HS-5 (cell line): ENCODE measurements around the gene FMN1.
A peak's percentile ranks its signal among the peaks of the same experiment; 100 is the strongest.

Experiments used
- DNase-seq: peaks from one replicate; pipeline ENCODE4 v3.0.0-alpha.2; 2012; ENCODE audit warnings: low read depth

Gene FMN1, protein sequence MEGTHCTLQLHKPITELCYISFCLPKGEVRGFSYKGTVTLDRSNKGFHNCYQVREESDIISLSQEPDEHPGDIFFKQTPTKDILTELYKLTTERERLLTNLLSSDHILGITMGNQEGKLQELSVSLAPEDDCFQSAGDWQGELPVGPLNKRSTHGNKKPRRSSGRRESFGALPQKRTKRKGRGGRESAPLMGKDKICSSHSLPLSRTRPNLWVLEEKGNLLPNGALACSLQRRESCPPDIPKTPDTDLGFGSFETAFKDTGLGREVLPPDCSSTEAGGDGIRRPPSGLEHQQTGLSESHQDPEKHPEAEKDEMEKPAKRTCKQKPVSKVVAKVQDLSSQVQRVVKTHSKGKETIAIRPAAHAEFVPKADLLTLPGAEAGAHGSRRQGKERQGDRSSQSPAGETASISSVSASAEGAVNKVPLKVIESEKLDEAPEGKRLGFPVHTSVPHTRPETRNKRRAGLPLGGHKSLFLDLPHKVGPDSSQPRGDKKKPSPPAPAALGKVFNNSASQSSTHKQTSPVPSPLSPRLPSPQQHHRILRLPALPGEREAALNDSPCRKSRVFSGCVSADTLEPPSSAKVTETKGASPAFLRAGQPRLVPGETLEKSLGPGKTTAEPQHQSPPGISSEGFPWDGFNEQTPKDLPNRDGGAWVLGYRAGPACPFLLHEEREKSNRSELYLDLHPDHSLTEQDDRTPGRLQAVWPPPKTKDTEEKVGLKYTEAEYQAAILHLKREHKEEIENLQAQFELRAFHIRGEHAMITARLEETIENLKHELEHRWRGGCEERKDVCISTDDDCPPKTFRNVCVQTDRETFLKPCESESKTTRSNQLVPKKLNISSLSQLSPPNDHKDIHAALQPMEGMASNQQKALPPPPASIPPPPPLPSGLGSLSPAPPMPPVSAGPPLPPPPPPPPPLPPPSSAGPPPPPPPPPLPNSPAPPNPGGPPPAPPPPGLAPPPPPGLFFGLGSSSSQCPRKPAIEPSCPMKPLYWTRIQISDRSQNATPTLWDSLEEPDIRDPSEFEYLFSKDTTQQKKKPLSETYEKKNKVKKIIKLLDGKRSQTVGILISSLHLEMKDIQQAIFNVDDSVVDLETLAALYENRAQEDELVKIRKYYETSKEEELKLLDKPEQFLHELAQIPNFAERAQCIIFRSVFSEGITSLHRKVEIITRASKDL (N-terminal part only)

DNA sequence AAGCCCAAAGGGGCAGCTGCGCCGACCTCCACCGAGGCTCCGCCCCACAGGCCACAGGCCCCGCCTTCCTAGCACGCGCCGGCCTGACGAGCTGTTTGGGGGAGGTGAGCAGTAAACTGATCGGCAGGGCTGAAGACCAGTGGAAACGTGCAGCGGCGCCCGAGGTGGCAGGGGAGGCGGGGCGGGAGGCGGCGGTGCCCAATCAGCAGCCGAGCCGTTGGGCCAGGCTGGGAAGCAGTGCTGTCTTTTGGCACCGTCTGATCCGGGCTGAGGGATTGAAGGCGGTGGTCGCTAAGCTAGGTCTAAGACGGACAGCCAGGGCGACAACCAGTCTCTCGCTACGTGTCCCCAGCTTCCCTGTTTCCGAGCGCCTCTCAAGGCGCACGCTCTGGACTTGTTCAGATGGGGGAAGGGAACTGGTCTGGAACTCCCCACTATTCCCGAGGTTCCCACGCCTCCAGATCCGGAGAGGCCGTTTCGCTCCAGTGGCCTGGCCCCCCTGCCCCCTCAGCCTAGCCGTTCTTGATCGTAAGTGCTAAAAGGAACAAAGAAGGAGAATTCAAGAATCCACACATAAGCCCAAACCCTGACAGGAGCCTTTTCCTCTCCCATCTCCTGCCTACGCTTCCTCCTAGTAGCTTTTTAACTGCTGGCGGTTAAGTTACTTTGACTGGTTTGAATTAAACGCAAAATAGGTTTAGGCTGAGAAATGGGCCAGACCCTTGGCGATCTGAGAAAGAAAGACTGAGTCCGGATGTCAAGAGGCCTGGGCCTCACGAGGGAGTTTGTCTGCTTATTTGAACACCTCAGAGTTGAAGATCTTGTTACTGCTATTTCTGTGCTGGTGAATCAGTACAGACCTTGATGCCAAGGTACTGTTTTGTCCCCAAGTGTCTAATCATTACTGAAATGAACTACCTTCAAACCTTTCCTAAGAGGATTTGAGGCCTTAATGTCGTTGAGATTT lies at the start of gene FMN1:
FMN1 (minus strand) TSS at position 11 of the 967 bp plus-strand sequence. CDS start 39,800 bp downstream, outside the sequence.
- DNase-seq, result peak; percentile 71

DNA sequence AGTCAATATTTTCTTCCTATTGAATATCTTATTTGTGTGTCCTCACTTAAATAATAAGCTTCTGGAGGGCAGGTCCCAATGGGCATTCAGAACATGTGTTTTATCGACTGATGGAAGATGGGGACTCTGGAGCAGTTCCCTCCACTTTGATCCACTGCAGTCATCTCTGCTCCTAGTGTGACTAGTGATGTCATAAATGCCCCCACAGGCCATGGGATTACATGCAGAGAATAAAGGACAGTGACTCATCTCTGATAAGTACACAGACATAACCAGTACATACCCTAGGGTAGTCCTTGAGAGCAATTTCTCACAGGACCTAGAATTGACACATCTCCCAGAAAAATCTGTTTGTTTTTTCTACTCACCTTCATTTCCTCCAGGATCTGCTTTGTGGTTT lies 49.4 kb upstream of the FMN1 start:
- DNase-seq, result peak; percentile 55

DNA sequence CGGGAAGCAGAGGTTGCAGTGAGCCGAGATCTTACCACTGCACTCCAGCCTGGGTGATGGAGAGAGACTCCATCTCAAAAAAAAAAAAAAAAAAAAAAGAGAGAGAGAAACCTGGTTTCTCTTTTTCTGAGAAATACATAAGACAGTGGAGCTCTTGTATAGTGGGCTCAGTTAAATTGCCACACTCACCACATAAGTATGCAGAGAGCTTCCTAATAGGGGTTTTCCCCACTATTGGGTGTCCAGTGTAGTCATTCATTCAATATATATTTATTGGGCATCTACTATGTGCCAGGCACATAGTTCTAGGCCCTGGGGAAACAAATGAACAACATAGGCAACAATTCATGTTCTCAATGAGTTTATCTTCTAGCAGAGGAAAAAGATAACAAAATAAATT lies 48.9 kb upstream of the FMN1 start:
- DNase-seq, result peak; percentile 44

DNA sequence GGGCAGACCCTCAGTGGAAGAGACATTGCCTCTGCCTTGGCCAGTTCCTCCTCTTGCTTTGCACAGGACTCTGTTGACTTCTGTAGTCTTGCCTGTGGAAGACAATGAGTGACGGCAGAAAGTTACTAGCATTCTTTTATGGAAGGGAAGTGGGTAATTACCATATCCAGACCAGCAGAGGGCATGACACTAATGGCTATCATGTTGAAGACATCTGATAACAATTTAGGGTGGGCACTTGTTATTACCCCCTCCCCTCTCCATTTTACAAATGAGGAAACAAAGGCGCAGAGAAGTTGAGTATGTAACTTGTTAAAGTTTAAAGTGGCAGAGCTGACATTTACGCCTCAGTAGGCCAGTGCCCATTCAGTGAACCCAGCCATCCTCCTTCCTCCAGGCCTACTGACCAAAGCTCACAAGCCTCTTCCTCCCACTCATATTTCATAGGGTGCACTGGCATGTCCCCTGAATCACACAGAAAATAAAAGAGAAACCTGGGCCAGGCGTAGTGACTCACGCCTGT lies 48.2 kb upstream of the FMN1 start:
- DNase-seq, result no peak

DNA sequence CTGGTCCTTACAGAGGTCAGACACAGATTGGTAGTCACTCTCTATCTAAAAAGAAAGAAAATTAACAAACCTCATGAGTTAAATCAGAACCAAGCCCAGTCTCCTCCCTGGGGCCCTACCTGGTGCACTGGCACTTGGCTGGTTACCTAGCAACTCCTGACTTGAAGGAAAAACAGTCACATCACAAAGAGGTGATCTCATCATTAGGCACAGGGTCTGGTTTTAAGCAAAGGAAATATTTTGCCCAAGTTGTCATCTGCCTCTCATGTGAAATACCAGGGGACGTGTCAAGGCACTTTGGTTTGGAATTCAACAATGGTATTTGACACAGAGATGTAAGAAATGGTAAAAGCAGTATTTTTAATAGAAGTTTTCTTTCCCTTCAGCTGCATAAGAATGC lies 47.7 kb upstream of the FMN1 start:
- peak; percentile 81 for DNase-seq

DNA sequence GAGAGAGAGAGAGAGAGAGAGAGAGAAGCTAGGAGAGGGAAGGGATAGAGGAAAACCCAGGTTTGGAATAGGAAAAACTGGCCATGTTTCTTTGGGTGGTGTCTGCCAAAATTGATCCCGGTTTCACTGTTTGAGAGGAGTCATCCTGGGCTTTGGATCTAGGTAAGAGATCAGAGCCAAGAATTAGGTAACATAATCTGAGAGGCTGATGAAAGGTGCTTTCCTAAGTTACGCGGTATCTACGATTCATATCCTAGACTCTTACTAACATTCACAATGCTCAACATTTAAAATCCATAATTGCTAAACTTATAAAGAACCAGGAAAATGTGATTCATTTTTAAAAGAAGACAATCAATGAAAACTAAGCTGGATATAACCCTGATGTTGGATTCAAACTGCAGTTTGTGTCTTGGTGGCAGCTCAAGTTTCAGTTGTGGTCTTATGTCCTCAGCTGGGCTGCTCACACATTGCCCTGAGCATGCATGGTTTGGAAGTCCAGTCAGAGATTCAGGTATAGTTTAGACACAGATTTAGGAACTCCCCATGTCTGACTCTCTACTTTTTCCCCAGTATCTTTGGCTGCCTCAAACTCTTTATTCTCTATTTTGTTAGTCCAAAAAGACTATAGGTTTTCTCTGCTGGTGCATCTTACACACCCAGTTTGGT lies 42.5 kb upstream of the FMN1 start:
- DNase-seq, result no peak

DNA sequence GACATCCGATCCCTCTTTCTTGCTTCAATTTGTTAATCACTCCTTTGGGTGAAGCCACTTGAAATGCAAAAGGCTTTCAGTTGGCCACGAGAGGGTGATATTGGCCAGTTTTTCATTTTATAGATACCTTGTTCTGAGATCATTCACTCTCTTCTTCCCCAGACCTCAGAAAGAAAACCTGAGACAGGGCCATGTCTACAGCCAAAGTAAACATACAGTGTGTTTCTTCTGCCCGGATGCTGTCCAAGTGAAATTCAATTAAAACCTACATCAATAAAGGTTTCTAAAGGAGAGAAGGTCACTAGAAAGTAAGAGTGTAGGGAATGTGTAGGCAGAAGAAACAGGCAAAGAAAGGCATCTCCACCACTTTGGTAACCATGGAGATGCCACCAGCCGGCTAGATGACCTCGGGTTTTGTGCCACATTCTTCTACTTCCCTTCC lies 39.5 kb upstream of the FMN1 start:
- DNase-seq, result peak; percentile 37

DNA sequence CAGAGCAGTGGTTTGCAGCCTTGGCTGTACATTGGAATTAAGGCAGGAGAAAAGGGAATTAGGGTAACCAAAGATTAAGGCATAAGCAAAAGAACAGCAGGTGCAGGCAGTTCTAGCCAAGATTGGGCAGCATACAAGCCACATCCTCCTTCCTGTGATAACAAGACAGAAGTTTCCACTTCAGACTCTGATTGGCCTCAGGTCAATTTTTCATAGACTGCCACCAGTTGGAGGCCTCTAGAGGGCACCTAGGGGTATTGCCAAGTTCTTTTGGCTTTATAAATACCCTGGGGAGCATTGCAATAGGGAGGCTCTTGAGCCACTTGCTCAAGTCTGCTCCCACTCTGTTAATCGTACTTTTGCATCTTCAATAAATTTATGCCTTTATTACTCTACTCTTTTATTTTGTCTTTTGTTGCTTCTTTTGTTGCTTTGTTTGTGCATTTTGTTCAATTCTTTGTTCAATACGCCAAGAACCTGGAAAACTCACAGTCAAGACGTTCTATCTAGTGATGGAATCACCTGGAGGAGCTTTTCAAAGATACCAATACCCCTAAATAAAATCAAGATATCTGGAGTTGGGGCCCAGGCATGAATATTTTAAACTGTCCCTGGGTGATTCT lies 32.2 kb upstream of the FMN1 start:
- no peak for DNase-seq

DNA sequence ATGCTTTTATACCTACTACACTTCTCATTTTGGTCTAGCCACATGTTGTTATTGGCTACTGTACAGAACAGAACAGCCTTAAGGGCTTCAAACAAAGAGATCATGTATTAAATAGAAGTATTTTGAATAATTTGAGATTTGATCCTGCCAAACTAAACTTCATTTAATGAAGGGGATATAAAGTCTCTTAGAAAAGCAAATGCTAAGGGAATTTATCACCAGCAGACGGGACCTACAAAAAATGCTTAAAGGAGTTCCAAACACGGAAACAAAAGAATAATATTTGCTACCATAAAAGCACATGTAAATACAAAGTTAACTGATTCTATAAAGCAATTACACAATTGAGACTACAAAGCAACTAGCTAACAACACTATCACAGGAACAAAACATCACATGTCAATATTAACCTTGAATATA lies 23.6 kb upstream of the FMN1 start:
- no peak for DNase-seq

DNA sequence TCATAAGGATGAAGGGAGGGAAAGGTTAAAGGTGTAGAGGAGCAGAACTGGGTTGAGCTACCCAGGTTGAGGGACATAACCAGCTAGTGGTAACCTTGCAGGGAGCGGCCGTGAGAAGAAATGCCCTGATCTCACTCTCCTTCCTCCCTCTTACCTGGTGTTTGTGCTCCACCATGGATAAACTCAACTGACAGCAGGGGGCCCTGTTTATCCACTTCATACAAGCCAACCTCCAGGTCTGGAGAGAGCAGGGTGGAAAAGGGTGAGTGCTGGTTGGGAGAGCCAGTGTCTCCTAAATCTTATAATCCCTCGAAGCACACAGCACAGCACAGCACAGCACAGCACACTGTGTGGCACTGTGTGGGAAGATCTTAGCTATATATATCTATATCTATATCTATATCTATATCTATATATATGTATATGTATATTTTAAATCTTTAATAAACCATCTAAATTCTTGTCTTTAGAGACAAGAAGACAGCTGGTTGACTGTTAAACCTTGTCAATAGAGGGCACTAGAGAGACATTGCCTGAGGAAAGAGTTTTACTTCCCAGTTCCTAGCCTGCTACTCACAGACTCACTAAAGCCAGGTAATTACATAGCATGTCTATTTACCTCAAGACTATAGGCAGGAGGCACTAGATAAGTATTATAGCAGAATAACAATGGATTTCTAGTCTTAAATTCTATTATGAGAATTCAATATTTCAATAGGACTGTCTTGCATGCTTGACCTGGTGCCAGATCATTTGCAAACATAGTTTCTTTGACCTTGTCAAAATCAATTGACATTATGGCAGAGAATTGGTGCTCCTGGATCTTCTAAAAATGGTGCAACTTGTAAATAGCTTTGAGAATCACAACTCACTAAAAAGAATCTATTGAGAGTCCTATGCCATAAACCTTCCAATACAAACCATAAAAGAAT lies 21.7 kb upstream of the FMN1 start:
- DNase-seq, result no peak

DNA sequence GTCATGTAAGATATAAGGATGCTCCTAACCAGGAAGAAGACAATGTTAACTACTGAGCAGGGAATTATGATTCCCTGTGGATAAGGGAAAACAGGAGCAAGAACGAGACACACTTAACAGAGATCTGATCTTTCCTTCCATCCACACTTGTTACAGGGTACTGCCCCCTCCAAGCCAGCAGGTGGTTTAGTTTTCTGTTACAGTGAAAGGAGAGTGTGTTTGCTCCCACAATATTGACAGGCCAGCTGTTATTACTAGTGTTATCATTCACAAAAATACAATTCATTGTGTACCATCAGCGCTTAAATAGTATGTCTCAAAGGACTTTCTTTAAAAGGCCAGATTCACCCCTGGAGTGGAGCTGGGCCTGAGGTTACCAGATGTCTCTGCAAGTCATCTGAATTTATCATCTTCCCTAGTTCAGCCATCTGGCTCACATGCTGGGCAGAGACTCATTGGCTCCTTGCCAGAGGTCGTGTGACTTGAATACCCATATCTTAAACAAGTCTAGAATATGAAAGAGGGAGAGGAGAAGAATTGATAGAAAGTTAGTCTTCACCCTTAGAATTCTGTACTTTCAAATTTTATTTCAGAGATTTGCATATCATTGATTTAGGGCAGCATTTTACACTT lies 16.8 kb upstream of the FMN1 start:
- DNase-seq, result no peak

DNA sequence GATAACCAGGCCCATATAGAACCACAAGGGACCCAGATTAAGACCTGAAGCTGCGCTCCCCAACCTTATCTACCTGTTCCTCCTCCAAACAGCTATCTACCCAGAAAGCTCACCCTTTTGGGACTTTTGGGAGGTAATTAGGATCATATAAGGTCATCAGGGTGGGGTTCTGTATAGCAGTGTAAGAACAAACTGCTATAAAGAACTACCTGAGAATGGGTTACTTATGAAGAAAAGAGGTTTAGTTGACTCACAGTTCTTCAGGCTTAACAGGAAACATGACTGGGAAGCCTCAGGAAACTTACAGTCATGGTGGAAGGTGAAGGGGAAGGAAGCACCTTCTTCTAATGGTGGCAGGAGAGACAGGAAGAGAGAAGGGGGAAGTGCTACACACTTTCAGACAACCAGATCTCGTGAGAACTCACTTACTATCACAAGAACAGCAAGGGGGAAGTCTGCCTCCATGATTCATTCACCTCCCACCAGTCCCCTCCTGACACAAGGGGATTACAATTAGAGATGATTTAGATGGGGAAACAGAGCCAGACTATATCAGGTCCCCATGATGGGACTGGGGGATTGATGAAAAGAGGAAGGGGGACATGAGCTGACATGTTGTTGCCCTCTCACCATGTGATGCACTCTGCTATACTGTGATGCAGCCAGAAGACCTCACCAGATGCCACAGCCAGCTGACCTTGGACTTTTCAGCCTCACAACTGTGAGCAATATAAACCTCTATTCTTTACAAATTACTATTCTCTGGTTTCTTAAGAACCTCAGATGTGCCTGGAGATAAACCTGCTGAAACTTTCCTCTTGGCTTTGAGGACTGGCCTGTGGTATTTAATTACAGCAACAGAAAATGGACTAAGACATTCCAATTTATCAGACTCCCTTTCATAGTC lies 15.3 kb upstream of the FMN1 start:
- DNase-seq, result no peak

DNA sequence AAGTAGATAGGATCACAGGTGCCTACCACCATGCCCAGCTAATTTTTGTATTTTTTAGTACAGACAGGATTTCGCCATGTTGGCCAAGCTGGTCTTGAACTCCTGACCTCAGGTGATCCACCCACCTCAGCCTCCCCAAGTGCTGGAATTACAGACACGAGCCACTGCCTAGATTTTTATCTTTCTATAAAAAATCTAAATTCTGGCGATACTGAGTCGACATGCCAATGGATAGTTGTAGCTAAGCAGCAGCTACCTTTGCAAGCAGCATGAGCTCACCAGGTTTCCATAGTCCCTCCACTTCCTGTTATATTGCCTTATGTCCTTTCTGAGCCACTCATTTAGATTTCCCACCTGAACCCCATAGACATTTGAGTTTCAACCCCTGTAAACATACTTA lies 13.1 kb upstream of the FMN1 start:
- DNase-seq, result no peak

DNA sequence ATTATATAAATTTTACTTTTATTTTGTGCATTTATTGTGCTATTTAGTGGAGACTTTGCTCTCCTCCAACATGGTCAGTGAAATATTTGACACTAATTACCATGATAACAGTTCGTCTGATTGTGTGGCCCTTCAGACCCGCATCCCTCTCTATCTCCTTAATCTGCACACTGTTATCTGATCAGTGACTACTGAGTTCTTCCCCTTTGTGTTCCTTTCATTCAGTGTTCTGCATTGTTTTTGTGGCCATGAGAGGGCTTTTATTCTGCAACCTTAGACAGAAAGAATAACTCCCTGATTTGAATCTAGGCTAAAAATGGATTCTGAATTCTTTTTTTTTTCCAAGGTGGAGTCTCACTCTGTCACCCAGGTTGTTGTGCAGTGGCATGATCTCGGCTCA lies 11.9 kb upstream of the FMN1 start:
- no peak for DNase-seq

DNA sequence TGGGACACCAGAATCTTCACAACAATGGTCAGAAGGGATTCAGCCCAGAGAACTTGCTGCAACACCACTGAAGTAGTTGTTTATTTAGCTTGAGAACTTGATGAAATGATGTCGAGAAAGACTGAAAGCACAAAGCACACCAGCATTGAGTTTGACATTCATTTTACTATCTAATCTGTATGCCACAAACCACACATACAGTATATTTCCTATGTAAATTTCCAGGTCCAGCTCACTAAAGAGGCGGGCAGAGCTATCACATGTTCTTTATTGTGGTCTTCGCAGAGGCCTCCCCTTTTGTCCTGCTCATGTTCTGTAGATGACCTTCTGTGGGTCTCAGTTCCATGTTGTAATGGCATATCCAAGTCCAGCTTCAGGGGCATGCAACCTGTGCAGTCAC lies 10.4 kb upstream of the FMN1 start:
- DNase-seq, result no peak

DNA sequence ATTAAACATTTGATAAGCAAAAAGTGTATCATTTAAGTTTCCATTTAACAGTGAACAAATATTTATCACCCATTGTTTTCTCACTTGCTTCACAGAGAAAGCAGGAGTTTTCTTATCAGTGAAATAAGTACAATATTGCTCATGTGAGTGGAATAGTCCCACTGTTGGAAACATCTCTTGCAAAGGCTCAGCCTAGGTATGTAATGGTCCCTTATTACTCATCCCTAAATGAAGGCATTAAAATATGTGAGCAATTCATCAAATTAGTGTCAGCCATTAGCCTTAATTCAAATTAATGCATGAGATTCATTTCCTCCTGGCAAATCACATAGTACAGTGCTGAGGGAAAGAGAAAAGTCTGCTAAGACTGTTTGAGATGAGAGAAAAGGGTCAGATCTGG lies 9.6 kb upstream of the FMN1 start:
- DNase-seq, result no peak

DNA sequence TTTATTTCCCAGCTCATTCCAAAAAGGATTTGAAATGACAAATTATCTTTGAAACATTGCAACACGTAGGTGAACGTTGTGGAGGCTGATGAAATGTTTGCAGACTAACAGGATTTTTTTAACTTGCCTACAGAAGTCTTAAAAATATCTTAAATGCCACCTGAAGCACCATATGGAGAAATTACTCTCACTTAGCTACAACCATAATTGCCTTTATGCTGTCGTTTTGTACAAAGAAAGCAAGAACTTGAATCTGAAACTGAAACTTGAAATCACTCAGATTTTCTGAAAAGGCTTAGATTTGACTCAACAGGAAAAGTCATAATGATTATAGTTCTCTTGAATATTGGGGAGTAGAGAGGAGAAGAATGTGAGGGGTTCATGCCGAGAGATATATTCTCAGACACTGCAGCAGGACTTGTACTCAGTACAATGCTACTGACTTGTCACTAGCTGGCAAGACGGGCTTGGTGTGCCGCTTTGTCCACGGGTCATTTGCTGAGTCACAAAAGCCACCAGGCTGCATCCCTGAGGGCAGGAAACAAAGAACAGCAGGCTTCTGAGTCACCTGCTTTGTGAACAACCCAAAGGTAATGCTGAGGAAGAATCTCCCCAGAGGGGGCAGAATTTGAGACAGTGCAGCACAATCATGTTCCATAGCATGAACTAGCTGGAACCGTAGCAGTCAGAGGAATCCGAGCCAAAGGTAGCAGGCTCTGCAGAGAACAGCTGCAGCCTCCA lies 7.1 kb upstream of the FMN1 start:
- DNase-seq, result no peak
